SU-DHL-6 (cell line): ENCODE measurements around the gene NCOR2.

Experiments
- H2AFZ ChIP-seq: fragments of 200-600 bp; sonication (generic); 2 replicates; pipeline ENCODE4 v1.6.1; 2014; ENCODE audit warnings: low read depth, mild to moderate bottlenecking, moderate library complexity, mixed read lengths, antibody characterized with exemption, low read length; ENCODE audit not compliant: severe bottlenecking
- H3F3A ChIP-seq: fragments of 200-600 bp; shearing (Covaris generic); 2 replicates; pipeline ENCODE4 v1.6.0; 2016; ENCODE audit warnings: antibody characterized with exemption, mild to moderate bottlenecking; ENCODE audit not compliant: insufficient read depth
- H3K27ac ChIP-seq: fragments of 200-600 bp; sonication (generic); 2 replicates; pipeline ENCODE4 v1.5.1; 2016; ENCODE audit warnings: low read depth, mild to moderate bottlenecking, low read length, moderate library complexity, mixed read lengths
- H3K27me3 ChIP-seq: fragments of 200-600 bp; sonication (generic), shearing (Covaris generic); 2 replicates; pipeline ENCODE4 v1.6.0; 2014; ENCODE audit warnings: mild to moderate bottlenecking, low read length
- H3K36me3 ChIP-seq: fragments of 200-600 bp; sonication (generic); 2 replicates; pipeline ENCODE4 v1.6.1; 2014; ENCODE audit warnings: mild to moderate bottlenecking, low read length, mixed read lengths
- H3K4me2 ChIP-seq: fragments of 300-600, 200-600 bp; shearing (Covaris generic), sonication (generic); 2 replicates; pipeline ENCODE4 v1.6.0; 2014; ENCODE audit warnings: low read length, low read depth, mild to moderate bottlenecking; ENCODE audit not compliant: poor library complexity, severe bottlenecking
- H3K4me3 ChIP-seq: fragments of 200-600 bp; sonication (generic); 2 replicates; pipeline ENCODE4 v1.5.1; 2014; ENCODE audit warnings: antibody characterized with exemption, low read length, mild to moderate bottlenecking, mixed read lengths; ENCODE audit not compliant: insufficient read depth, poor library complexity, severe bottlenecking
- H3K79me2 ChIP-seq: fragments of 200-600 bp; sonication (generic); 2 replicates; pipeline ENCODE4 v1.6.1; 2014; ENCODE audit warnings: mild to moderate bottlenecking, low read length, moderate library complexity; ENCODE audit not compliant: insufficient read depth
- H3K9ac ChIP-seq: fragments of 200-600 bp; sonication (generic); 2 replicates; pipeline ENCODE4 v1.7.0; 2014; ENCODE audit warnings: mild to moderate bottlenecking, low read length
- H3K9me2 ChIP-seq: fragments of 200-600 bp; sonication (generic); replicated peaks from 2 replicates; pipeline ENCODE4 v1.6.1; 2014; ENCODE audit warnings: low read length; ENCODE audit not compliant: insufficient read depth
- H3K9me3 ChIP-seq: fragments of 200-600 bp; sonication (generic); 2 replicates; pipeline ENCODE4 v1.6.1; 2014; ENCODE audit warnings: low read length, mixed read lengths; ENCODE audit not compliant: insufficient read depth
- H4K20me1 ChIP-seq: fragments of 200-600 bp; sonication (generic); 2 replicates; pipeline ENCODE4 v1.6.1; 2014; ENCODE audit warnings: low read depth, mild to moderate bottlenecking, antibody characterized with exemption, low read length, moderate library complexity, mixed read lengths
- EZH2phosphoT487 ChIP-seq: fragments of 200-600 bp; sonication (generic), shearing (Covaris generic); conservative IDR thresholded peaks from 2 replicates; pipeline ENCODE4 v1.6.1; 2018; ENCODE audit warnings: mild to moderate bottlenecking, antibody characterized with exemption, low read length, moderate library complexity, mixed read lengths

Gene NCOR2

GRCh38 chr12:124518051-124518932 lies 49.1 kb downstream of the NCOR2 start:
- no peak overlapping the region for H3K4me2 ChIP-seq
- H3K27ac ChIP-seq: no peak overlapping the region
- no peak overlapping the region for H3K9ac ChIP-seq
- no peaks in the 10 kb centered on the region for H3K27me3 ChIP-seq
- no peaks in the 10 kb centered on the region for H3K9me2 ChIP-seq
- no peaks in the 10 kb centered on the region for H3F3A ChIP-seq
- H3K79me2 ChIP-seq: peaks cover 4% of the 10 kb centered on the region; the same call in 1 of the 2 replicates
- H4K20me1 ChIP-seq: no peaks in the 10 kb centered on the region; the same call in 1 of the 2 replicates
- H3K9me3 ChIP-seq: no peaks in the 10 kb centered on the region
- H2AFZ ChIP-seq: no peak overlapping the region
- H3K4me3 ChIP-seq: no peak overlapping the region
- no peaks in the 10 kb centered on the region for H3K36me3 ChIP-seq
- TF ChIP-seq EZH2phosphoT487: no peak
